GM21515 (cell line): ENCODE results near the gene NDUFB4.
"Not testable (repeated sequence)": the region's sequence is repeated elsewhere in the genome, so short reads cannot be mapped to it uniquely, and the experiment has no call there.

Experiments used
- ATAC-seq: cut with Tn5 transposase; IDR thresholded peaks from one replicate; pipeline ENCODE4 v1.9.1; 2021; ENCODE audit not compliant: unreplicated experiment

Gene NDUFB4

GRCh38 chr3:120569222-120570057 is 26.7 kb upstream of the NDUFB4 start:
- ATAC-seq = no peak

GRCh38 chr3:120572027-120572426 is 24.1 kb upstream of the NDUFB4 start:
- no peak for ATAC-seq

GRCh38 chr3:120587332-120587975 is 8.7 kb upstream of the NDUFB4 start:
- no peak for ATAC-seq

GRCh38 chr3:120595788-120596115 is 384 bp upstream of the NDUFB4 start:
- no peak for ATAC-seq

DNA sequence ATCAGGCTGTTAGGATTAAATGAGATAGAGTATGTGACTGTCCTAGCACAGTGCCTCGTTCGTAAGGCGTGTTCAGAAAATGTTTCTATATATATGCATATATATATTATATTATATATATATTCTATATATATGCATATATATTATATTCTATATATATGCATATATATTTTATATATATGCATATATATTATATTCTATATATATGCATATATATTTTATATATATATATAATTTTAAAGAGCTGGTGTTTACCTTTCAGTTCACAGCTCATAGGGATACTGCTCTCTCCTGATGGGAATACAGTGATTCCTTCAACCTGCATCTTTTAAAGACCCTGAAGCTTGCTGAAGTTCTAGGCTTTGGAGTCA is 702 bp downstream of the NDUFB4 start:
- ATAC-seq = no peak

DNA sequence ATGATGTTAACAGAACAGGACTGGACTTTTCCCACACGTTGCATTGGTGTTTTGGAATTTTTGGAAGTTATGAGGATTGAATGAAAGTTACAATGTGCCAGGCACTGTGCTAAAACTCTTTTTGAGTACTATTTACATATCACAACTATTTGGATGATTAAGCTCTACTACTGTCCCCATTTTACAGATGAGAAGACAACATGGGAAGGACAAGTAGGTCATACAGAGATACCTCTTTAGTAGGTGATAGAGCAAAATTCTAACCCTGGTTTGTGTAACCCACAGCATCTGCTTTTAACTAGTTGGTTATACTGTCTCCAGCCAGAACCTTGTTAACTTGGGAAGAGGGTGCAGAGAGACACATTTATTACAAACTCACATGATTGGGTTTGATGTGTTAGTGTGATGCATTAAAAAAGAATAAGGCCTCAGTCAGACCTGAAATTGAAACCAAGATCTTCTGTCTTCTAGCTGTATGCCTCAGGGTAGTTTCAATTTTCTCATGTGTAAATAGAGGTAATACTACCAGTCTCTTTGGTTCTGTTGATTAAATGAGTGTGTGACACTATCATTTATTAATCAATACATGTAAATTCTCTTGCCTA is 1.4 kb downstream of the NDUFB4 start:
- ATAC-seq = peak; percentile 43

- ATAC-seq = no peak
Measured at GRCh38 chr3:120599211-120599610, 3.1 kb downstream of the NDUFB4 start.

- no peak for ATAC-seq
Measured at GRCh38 chr3:120601554-120601953, 5.4 kb downstream of the NDUFB4 start.

DNA sequence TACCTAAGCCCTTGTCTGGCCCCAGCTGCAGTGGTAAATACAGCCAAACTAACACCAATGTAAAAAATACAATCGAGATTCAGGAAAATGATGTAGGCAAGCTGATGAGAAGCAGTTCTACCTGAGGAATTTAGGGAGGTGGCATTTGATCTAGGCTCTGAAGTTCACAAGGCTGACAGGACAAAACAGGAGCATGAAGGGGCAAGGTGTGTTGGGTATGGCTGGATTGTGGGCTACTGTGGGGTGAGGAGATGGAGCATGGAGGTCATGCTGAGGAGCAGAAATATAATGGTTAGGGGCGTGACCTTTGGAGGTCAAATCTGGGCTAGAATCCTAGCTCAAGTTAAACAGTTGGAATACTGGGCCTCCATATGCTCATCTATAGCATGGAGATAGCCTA is 6.5 kb downstream of the NDUFB4 start:
- ATAC-seq = no peak

DNA sequence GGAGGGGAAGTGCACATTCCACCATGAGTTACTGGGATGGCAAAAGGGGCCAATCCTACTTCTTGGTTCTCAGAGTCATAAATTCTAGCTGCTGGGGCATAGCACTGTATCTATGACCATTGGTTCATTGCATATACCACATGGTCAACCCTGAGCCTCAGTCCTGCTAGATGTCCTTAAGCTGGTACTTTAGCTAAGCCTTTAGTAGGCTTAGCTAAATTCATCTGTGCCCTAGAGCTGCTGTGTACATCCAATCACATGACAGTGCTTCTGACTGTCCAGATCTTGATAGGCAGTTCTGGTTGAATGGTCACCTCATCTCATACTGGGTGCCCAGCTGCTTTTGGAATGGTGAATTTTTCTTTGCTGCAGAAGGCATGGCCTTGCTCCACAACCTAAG is 8.2 kb downstream of the NDUFB4 start:
- ATAC-seq = no peak

DNA sequence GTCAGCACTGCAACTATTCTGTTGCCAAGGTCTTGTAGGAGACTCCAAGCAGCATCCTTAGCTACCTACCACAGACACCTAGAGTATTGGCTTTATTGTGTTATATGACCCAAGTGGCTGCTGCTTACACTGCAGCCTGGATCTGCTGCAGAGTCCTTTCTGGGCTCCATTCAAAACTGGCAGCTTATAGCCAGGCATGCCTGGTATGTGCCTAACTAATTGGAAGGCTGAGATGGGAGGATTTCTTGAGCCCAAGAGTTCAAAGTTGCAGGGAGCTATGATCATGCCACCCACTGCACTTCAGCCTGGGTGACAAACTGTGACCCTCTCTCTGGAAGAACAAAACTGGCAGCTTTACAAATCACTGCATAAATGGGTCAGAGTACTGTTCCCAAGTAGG is 8.6 kb downstream of the NDUFB4 start:
- no peak for ATAC-seq

GRCh38 chr3:120608506-120608905 is 12.4 kb downstream of the NDUFB4 start:
- ATAC-seq = no peak

DNA sequence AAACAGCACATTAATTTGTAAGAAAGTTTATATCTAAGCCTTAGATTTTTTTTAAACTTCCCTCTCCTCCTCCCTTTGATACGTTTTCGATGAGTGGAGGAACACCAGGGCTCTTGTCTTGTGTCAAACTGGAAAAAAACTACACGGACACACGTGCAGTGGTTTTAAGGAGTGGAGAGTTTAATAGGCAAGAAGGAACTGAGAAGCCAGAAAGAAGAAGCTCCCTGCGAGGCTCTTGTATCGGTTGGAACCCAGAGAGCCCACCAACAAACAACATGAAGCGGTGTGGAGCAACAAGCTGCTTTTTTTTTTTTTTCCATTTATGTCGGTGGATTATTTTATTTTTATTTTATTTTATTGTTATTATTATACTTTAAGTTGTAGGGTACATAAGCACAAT is 18.6 kb downstream of the NDUFB4 start:
- no peak for ATAC-seq

DNA sequence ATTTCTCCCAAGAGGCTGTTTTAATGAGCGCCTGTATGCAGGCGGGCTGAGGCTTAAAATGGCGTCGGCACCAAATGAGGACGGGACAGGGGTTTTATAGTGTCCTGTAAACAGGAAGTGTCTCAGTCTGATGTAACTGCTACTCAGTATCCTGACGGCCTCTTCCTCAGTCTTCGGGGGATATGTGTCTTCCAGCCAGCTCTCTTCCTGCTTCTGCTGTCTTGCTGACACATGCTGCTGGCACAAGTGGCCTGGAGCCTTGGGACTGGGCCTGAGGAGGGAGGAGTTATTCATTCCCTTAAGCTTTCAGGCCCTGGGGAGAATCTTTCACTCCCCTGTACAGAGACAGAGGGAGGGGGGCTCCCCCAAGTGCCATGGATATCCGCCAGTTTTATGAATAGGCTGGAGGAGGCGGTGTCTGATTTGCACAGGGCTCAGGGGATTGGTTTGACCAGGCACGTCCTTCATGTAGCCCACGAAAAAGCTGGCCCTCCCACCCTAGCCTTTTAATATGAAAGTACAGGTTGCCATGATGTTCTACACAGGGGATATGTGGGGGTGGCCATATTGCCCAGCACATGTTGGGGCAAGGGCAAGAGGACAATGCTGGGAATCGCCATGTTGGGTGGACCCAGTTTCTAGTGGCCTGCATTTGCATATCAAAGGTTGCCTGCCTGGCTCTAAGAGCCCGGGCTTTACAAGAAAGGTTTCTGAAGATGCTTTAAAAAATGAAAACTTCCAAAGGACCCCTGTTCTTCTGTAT is 19.9 kb downstream of the NDUFB4 start:
- ATAC-seq = no peak

DNA sequence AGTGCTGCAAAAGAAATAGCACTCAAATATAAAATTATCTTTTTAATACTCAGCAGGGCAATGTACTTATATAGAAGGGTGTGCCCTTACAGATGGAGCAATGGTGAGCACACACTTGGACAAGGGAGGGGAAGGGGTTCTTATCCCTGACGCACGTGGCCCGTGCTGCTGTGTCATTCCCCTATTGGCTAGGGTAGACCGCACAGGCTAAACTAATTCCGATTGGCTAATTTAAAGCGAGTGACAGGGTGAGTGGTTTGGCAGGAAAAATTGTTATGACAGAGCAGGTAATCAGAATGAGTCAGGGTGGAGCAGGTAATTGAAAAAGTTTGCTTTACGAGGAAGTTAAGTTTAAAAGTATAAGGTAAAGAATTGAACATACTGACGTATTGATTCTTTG is 20.6 kb downstream of the NDUFB4 start:
- ATAC-seq = not testable (repeated sequence)

- no peak for ATAC-seq
Measured at GRCh38 chr3:120622457-120622856, 26.3 kb downstream of the NDUFB4 start.

GRCh38 chr3:120622870-120623726 is 27.0 kb downstream of the NDUFB4 start:
- ATAC-seq = no peak

GRCh38 chr3:120623727-120624093 is 27.6 kb downstream of the NDUFB4 start:
- ATAC-seq = no peak

GRCh38 chr3:120625159-120625586 is 29.0 kb downstream of the NDUFB4 start:
- ATAC-seq = no peak

DNA sequence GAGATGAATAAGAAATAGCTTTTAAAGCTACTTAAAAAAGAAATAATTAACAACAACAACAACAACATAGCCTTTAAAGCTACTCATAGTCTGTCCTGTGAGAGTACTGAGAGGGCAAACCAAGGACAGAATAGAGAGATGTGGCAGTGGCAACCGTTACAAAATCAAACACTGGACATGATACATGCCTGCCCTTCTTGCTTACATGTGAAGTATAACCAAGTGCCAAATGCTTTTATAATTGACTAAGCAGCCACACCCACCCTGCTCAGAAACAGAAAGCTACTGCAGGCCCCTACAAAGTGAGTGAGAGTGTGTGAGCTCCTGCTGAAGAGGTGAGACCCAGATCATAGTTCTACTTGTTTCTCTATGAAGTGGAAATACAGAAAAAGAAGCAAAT is 38.4 kb downstream of the NDUFB4 start:
- ATAC-seq = no peak
